Activated T-cell treated with anti-CD3 and anti-CD28 coated beads, Interleukin-2, amount 50 U/mL, for 4 hours (primary cell): ENCODE results near the gene MYO1D. TPM values are rescaled to one million over a fixed set of nuclear protein-coding genes. Genes with fewer than 3 reads are reported as not detected.
A peak's percentile ranks its signal among the peaks of the same experiment; 100 is the strongest.

ENCODE experiments used
- ATAC-seq, 2 donors: fragments of 200-7000 bp; cut with Tn5 transposase; one replicate each; pipeline ENCODE4 v1.10.0; 2021
- DNase-seq: peaks from one replicate; pipeline ENCODE4 v3.0.0-alpha.2; 2020
- H3K27me3 Mint-ChIP-seq: one replicate; pipeline ENCODE4 v1.8.0; 2021; ENCODE audit warnings: low read depth, mixed read lengths
- H3K36me3 Mint-ChIP-seq: one replicate; pipeline ENCODE4 v1.8.0; 2022; ENCODE audit warnings: mixed read lengths; ENCODE audit not compliant: insufficient read depth
- H3K4me1 Mint-ChIP-seq: one replicate; pipeline ENCODE4 v1.8.0; 2021; ENCODE audit warnings: low read depth, mixed read lengths
- H3K4me3 Mint-ChIP-seq: one replicate; pipeline ENCODE4 v1.8.0; 2021; ENCODE audit warnings: mild to moderate bottlenecking, moderate library complexity, mixed read lengths
- H3K9me3 Mint-ChIP-seq: one replicate; pipeline ENCODE4 v1.8.0; 2021; ENCODE audit warnings: mixed read lengths
- total RNA-seq, 3 donors: library from RNA; stranded (reverse); gene quantifications; one replicate each; pipeline ENCODE4 v1.2.1, GENCODE V29; 2021

The MYO1D gene
- total RNA-seq, 3 donors from 2014 or later: 8.5 to 14.6 (median 10.6) TPM

DNA sequence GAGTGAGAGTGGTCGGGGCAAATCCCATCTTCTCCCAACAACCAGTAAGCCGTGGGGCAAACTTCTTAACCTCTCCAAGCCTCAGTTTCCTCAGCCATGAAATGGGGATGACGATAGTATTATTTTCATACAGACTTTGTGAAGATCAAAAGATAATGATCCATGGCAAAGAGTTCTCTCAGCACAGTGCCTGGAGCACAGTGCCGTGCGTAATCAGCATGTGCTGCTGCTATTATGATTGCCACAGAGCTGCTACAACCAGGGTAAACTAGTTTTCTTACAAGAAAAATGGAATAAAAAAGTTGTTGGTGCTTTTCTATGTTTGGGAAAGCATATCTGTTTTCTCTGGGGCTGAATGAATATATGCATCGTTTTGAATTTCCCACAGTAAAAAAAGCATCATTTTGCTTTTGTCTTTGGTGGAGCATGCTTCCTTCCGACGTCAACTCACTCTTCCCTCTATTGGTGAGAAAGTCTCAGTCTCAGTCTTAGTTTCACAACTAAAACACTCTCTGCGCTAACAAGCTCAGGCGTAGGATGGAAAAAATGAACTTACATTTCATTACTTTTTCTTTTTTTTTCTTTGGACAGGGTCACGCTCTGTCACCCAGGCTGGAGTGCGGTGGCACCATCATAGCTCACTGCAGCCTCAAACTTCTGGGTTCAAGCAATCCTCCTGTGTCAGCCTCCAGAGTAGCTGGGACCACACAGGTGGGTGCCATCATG lies 352.9 kb downstream of the MYO1D start:
- Mint-ChIP-seq H3K4me3 (peak overlapping the region; percentile 46), H3K27me3 (no peaks in the 10 kb centered on the region), H3K4me1 (peaks cover 73% of the 10 kb centered on the region), H3K9me3 (no peaks in the 10 kb centered on the region), H3K36me3 (no peaks in the 10 kb centered on the region)
- ATAC-seq (peak; percentile 51 to 53), DNase-seq (no peak)

DNA sequence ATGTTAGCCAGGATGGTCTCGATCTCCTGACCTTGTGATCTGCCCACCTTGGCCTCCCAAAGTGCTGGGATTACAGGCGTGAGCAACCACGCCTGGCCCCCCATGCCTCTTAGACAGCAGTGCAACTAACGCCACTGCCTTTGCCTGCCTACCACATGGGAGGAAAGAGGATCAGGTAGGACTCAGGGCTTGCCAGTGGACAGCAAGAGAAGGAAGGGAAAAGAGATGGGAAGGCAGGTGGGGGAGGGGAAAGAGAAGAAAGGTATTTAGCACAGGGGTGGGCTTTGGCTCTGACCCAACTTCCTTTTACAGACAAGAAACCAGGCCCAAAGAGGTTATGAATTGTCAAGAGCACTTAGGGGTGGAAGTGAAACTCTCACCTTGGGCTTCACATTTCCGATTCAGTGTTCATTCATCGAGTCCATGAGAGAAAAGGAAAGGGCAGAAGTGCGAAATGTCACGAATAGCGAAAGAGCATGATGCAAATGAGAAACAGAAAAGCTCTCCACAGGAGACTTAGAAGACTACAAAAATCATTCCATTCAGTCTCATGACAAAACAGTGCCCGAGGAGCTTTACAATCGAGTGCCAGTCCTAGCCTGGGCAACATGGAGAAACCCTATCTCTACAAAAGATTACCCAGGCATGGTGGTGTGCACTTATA lies 353.8 kb downstream of the MYO1D start:
- peaks cover 73% of the 10 kb centered on the region for H3K4me1 Mint-ChIP-seq
- no peaks in the 10 kb centered on the region for H3K27me3 Mint-ChIP-seq

DNA sequence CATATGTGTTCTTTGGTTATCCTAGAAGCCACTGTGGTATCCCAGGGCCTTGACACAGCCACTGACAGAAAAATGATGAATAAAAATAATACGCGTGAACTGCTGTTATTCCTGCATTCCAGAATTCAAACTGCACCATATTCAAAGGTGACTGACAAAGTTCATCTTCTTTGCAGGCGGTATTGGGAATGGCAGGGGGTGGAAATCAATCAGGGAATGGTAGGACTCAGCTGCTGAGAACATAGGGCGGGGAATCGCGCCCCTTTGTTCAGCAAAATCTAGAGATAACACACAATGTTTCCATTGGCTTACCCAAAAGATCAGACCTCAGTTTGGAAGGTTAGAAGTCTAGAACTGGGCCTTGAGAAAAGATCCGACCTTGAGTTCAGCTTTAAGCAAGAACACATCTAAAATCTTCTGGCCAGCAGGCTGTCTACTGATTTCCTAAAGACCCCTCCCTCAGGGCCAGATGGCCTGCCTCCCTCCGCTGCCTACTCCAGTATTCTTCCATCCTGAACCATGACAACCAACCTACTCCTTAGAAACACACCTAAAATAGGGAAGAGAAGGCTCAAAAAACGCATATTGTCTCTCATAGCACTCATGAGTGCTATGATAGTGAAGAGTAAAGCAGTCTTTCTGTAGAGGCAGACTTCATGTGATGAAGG lies 356.1 kb downstream of the MYO1D start:
- H3K9me3 Mint-ChIP-seq: no peaks in the 10 kb centered on the region
- H3K4me1 Mint-ChIP-seq: peaks cover 80% of the 10 kb centered on the region
- ATAC-seq (no peak), DNase-seq (no peak)
- peak overlapping the region; percentile 78 for H3K4me3 Mint-ChIP-seq
- H3K27me3 Mint-ChIP-seq: no peaks in the 10 kb centered on the region
- H3K36me3 Mint-ChIP-seq: no peaks in the 10 kb centered on the region

More for the DNA sequence above, 353.8 kb downstream of the MYO1D start:
- no peaks in the 10 kb centered on the region for H3K36me3 Mint-ChIP-seq
- DNase-seq: no peak
- peak; percentile 64 to 69 for ATAC-seq
- peak overlapping the region; percentile 46 for H3K4me3 Mint-ChIP-seq
- no peaks in the 10 kb centered on the region for H3K9me3 Mint-ChIP-seq

DNA sequence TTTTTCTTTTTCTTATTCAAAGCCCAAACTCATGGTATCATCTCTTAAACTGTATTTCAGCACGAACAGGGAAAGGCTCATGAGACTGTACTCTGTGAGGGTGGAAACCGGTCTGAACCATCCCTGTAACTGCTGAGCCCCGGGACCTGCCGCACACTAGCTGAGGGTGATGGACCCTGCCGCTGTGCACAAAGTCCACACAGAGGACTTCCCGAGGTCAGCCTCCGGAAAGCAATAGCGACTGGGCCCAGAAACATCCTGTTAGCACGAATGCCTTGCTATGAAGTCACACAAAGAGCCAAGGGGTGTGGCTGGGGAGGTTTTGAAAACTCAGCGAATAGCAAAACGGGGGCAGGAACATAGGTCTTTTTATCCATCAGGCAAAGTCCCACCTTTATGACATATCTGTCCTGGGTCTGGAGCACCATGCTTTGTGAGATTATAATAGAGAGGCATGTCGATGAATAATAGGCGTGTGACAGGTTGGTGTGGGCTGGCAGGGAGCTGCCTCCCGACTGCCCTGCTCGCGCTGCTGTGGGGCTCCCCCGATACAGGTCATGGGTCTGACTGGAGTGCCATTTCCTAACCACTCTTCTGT lies 356.7 kb downstream of the MYO1D start:
- Mint-ChIP-seq H3K36me3 (no peaks in the 10 kb centered on the region), H3K9me3 (no peaks in the 10 kb centered on the region), H3K4me1 (peaks cover 85% of the 10 kb centered on the region), H3K4me3 (peak overlapping the region; percentile 78), H3K27me3 (no peaks in the 10 kb centered on the region)
- DNase-seq: peak; percentile 24
- peak; percentile 42 to 44 for ATAC-seq

DNA sequence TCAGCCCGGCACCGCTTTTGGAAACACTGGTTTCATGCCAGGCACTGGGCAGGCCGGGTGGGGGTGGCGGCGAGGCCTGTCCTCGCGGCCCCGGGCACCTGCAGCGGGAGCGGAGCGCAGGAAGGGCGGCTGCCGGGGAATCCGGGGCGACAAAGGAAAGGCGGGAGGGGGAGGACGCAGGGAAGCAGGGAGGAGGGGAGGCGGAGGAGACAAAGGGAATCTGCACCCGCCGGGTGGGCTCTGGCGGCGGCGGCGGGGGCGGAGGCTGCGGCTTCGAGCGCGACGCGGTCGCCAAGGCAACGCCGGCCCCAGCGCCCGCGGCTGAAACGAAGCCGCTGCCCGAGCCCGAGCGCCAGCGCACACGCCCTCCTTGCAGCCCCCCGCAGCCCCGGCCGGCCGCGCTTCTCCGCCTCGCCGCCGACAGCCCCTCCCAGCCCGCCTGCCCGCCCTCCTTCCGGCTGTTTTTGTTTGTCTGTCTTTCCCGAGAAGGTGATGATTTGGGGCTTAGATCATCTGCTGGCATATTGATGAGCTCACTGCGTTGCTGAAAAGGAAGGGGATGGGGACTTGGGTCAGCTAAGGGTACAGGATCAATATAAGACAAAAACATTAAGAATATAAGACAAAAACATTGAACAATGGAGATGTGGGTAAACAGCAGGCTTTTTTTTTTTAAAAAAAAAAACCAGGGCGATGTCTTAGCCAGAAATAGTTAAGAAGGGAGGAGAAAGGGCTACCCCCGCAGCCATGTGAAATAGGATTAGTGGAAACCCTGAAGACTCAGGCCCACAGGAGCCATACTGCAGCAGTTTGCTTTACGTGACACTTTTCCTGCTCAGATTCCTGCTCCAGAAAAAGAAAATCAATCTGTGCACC lies 357.5 kb downstream of the MYO1D start:
- Mint-ChIP-seq H3K4me1 (peaks cover 82% of the 10 kb centered on the region), H3K4me3 (peak overlapping the region; percentile 78), H3K36me3 (no peaks in the 10 kb centered on the region), H3K27me3 (no peaks in the 10 kb centered on the region), H3K9me3 (no peaks in the 10 kb centered on the region)
- ATAC-seq (peak; percentile 4 to 19), DNase-seq (peak; percentile 50)

DNA sequence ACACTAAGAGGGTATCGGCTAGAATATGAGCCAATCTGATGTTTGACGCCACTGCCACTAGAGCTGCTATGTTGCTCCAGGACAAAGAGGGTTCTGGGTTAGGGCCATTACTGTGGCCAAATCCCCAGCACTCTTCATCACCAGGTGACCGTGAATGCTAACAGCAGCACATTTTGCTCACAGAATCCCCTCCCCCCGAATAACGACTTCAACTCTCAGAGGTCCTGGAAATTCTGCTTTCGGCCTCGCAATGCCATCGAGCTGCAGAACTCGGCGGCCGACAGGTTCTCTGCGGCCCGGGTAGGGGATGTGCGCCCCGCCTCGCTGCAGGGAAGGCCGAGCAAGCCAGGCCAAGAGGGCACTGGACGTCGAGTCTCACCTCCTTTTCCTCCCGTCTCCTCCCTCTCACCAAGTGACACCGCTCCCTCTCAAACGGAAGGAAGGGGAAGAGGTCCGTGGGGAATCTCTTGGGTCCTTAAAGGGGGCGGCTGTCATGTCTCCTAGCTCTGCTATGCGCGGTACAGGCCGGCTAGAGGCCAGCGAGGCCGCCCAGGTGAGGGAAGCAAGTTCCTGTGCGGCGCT lies 358.2 kb downstream of the MYO1D start:
- H3K36me3 Mint-ChIP-seq: no peaks in the 10 kb centered on the region
- no peaks in the 10 kb centered on the region for H3K9me3 Mint-ChIP-seq
- peaks cover 74% of the 10 kb centered on the region for H3K4me1 Mint-ChIP-seq
- H3K4me3 Mint-ChIP-seq: peak overlapping the region; percentile 44
- no peaks in the 10 kb centered on the region for H3K27me3 Mint-ChIP-seq
- DNase-seq (no peak), ATAC-seq (no peak)

DNA sequence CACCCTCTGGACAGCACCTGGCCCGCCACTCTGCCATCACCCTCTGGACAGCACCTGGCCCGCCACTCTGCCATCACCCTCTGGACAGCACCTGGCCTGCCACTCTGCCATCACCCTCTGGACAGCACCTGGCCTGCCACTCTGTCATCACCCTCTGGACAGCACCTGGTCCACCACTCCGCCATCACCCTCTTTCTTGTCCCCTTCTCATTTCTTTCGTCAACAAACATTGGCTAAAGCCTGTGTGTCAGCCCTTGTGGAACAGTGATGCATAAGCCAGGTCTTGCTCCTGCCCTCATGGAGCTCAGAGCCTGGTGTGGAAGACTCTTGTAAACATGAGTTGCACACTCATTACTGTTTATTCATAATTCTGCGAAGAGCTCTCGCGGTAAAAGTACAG lies 358.9 kb downstream of the MYO1D start:
- no peaks in the 10 kb centered on the region for H3K9me3 Mint-ChIP-seq

DNA sequence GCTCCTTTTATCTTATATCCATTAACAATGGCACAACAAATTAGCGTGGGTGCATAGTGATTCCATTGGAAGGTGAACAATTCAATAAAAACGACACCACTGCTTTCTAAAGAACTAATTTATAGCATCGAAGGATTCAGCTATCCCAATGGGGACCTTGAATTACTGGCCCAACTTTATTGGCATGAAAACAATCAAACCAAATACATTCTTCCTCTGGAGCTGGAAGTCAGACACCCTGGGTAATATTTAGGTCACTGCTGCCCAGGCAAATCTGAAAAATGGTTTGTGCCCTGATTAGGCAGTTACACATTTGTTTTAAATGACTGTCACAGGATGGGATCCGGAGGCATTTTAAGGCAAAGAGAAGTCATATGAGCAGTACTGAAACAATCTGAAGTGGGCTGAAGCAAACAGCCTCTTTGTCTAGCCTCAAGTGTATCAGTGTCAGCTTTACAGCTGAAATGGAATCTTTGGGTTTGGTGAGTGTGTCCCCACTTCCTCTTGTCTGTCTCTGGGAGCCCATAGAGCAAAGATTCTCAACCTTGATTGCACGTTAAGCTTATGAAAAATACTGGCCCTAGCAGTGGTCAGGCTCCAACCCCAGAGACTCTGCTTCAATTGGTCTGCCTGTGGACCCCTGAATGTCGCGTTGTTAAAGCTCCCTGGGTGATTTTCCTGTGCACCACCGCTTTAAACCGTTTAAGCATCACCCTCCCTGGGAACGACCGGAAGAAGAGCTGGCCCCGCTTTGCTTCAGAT lies 359.8 kb downstream of the MYO1D start:
- H3K9me3 Mint-ChIP-seq: no peaks in the 10 kb centered on the region
- H3K27me3 Mint-ChIP-seq: no peaks in the 10 kb centered on the region
- peaks cover 63% of the 10 kb centered on the region for H3K4me1 Mint-ChIP-seq
- DNase-seq: no peak
- peak overlapping the region; percentile 24 for H3K4me3 Mint-ChIP-seq
- ATAC-seq: no peak
- no peaks in the 10 kb centered on the region for H3K36me3 Mint-ChIP-seq

More for the DNA sequence above, 358.9 kb downstream of the MYO1D start:
- peaks cover 71% of the 10 kb centered on the region for H3K4me1 Mint-ChIP-seq
- DNase-seq (no peak), ATAC-seq (no peak)
- no peaks in the 10 kb centered on the region for H3K36me3 Mint-ChIP-seq
- peak overlapping the region; percentile 44 for H3K4me3 Mint-ChIP-seq
- H3K27me3 Mint-ChIP-seq: no peaks in the 10 kb centered on the region

DNA sequence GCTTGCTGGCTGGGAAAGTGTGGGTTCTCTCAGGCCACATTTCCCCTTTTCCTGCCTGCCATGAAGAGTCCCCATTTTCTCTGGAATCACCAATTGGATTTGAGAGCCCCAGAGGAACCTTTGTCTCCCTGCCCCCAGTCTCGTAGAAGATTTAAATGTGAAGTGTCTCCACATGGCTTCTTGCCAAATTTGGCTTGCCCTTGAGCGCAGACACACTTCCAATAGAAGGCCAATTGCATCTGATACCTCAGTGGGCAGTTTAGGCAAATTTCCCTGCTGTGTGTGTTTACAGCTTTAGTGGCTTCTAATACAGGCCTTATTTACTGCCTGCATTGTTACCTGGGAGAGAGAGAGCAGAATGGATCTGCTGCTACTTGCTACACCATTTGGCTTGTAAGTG lies 360.5 kb downstream of the MYO1D start:
- no peak overlapping the region for H3K4me3 Mint-ChIP-seq
- ATAC-seq: no peak
- DNase-seq: no peak
- H3K9me3 Mint-ChIP-seq: no peaks in the 10 kb centered on the region
- no peaks in the 10 kb centered on the region for H3K36me3 Mint-ChIP-seq
- peaks cover 66% of the 10 kb centered on the region for H3K4me1 Mint-ChIP-seq
- H3K27me3 Mint-ChIP-seq: no peaks in the 10 kb centered on the region

DNA sequence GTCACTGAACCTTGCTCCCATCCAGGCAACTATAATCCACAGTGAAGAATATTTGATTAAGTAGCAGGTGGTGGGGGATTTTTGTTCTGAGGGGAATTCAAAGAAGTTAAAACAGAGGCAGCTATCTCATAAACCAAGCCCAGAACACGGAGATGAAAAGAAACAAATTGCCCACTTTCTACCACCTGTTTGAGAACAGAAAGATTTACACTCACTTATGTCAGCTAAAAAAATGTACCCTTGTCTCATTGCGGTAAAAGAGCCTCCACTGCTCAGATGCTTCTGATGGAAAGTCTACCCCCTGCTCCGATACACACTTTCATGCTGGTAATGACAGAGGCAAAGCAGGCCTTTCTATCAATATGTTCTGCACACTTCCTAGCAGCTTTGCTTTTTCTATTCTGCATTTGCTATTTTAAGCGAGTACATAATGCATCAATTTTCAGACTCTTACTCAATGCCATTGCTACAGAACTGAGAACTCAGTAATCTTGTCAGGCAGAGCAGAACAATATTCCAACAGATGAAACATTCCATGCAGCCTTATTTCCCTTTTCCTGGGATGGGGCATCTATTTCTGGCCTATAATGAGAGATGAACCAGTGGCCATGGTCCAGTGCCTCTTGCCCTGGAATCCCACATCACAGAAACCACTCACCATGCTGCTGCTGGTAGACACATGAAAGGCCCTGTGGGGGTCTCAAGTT lies 361.1 kb downstream of the MYO1D start:
- no peak overlapping the region for H3K4me3 Mint-ChIP-seq
- peaks cover 65% of the 10 kb centered on the region for H3K4me1 Mint-ChIP-seq
- ATAC-seq (peak; percentile 33 to 36), DNase-seq (no peak)
- no peaks in the 10 kb centered on the region for H3K27me3 Mint-ChIP-seq
- H3K9me3 Mint-ChIP-seq: no peaks in the 10 kb centered on the region
- no peaks in the 10 kb centered on the region for H3K36me3 Mint-ChIP-seq

DNA sequence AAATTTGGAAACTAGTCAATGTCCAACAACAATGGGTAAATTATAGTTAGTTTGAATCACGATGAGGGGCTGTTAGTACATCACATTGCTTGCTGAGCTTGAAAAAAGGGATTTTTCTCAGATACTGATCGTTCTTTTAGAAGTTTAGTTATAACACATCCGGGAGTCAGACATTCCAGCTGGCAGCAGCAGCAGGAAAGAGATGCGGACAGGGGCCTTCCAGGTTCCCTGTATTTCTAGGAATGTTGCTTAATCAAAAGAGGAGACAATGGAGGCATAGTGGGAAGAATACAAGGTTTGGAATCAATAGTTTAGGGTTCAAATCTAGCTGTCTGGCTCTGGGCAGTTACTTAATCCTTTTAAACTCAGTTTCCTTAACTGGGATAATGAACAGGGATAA lies 362.3 kb downstream of the MYO1D start:
- peaks cover 55% of the 10 kb centered on the region for H3K4me1 Mint-ChIP-seq
- ATAC-seq (no peak), DNase-seq (no peak)
- H3K9me3 Mint-ChIP-seq: no peaks in the 10 kb centered on the region
- H3K27me3 Mint-ChIP-seq: no peaks in the 10 kb centered on the region
- no peak overlapping the region for H3K4me3 Mint-ChIP-seq
- no peaks in the 10 kb centered on the region for H3K36me3 Mint-ChIP-seq

DNA sequence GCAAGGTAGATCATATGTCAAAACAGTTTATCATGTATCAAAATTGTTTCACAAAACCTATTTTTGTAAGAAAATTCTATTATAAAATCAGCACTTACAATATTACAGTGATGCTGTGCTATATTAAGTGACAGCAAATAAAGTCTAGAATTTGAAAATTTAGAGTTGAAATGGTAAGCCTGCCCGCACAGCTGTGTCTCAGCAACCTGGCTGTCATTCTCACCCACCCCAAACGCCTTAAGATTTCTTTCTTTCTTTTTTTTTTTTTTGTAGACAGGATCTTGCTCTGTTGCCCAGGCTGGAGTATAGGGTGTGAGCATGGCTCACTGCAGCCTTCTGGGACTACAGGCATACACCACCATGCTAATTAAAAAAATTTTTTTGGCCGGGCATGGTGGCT lies 363.3 kb downstream of the MYO1D start:
- H3K27me3 Mint-ChIP-seq: no peaks in the 10 kb centered on the region
- ATAC-seq: no peak
- H3K4me1 Mint-ChIP-seq: peaks cover 57% of the 10 kb centered on the region
- no peaks in the 10 kb centered on the region for H3K36me3 Mint-ChIP-seq
- no peak for DNase-seq
- H3K4me3 Mint-ChIP-seq: no peak overlapping the region
- no peaks in the 10 kb centered on the region for H3K9me3 Mint-ChIP-seq
